ENCODE results near the gene KRT16. TPM values are rescaled to one million over a fixed set of nuclear protein-coding genes. Genes with fewer than 3 reads are reported as not detected.

KRT16 gene
- total and polyA plus RNA-seq, 2 donors (not counting 3 experiments of a cell fraction or from before 2014, with no cell fraction given) = not detected

GRCh38 chr17:41618341-41619035, 5.9 kb upstream of the KRT16 start:
- Histone ChIP-seq H3K9me3 (replicated peaks; ENCODE audit: control insufficient read depth, insufficient read depth, low read length) (no peaks in the 10 kb centered on the region), H3K4me1 (ENCODE audit: control insufficient read depth, extremely low read depth, insufficient read depth, low read length) (no peaks in the 10 kb centered on the region), H4K20me1 (replicated peaks; ENCODE audit: control insufficient read depth, extremely low read depth, insufficient read depth, low read length) (no peaks in the 10 kb centered on the region), H3K4me3 (replicated peaks in 1 of 3; ENCODE audit: insufficient read depth in 1 of 3, low read depth in 1 of 3, low read length in 3 of 3) (no peak overlapping the region), H3K27me3 (ENCODE audit: control insufficient read depth in 2 of 2, insufficient read depth in 2 of 2, low read length in 2 of 2) (no peaks in the 10 kb centered on the region), H3K27ac (ENCODE audit: insufficient read depth, low read depth, low read length) (no peak overlapping the region), H2AFZ (ENCODE audit: low read depth, low read length) (no peak overlapping the region), H3K4me2 (ENCODE audit: insufficient read depth, low read length) (no peak overlapping the region), H3K9ac (replicated peaks; ENCODE audit: extremely low read depth, insufficient read depth, low read length) (no peak overlapping the region), H3K79me2 (ENCODE audit: control insufficient read depth, insufficient read depth, low read length) (no peaks in the 10 kb centered on the region), H3K36me3 (ENCODE audit: control insufficient read depth in 2 of 2, extremely low read depth in 1 of 2, insufficient read depth in 2 of 2, low read length in 2 of 2) (no peaks in the 10 kb centered on the region), H3K9me1 (replicated peaks; ENCODE audit: control insufficient read depth, extremely low read depth, insufficient read depth, low read length) (no peaks in the 10 kb centered on the region)
- intact Hi-C loops (cut with micrococcal nuclease) (no loop called here), dilution Hi-C loops (cut with MboI; ENCODE audit: extremely low pct_ligation_motif_present, low sequenced_read_pairs) (no loop called here)
- ChIA-PET CTCF (interaction anchor here (1.2 kb wide), 1 partner anchor 44 kb away, joined by 3 read pairs; no protein-coding TSS in a partner anchor), POLR2A (no interaction called here)
- FAIRE-seq (no peak), DNase-seq (ENCODE audit: low read depth, low spot score) (no peak)
- BruUV-seq (replicated peaks) = no TSS peak
- TF ChIP-seq MYC (IDR thresholded peaks at IDR 0.05; ENCODE audit: low read depth, low read length) (no peak), MAX (IDR thresholded peaks at IDR 0.05; ENCODE audit: insufficient read depth, insufficient read length) (no peak)

- Histone ChIP-seq H3K79me2 (ENCODE audit: control insufficient read depth, insufficient read depth, low read length) (no peaks in the 10 kb centered on the region), H3K9me1 (replicated peaks; ENCODE audit: control insufficient read depth, extremely low read depth, insufficient read depth, low read length) (no peaks in the 10 kb centered on the region), H3K27ac (ENCODE audit: insufficient read depth, low read depth, low read length) (no peak overlapping the region), H3K4me1 (ENCODE audit: control insufficient read depth, extremely low read depth, insufficient read depth, low read length) (no peaks in the 10 kb centered on the region), H3K36me3 (ENCODE audit: control insufficient read depth in 2 of 2, extremely low read depth in 1 of 2, insufficient read depth in 2 of 2, low read length in 2 of 2) (no peaks in the 10 kb centered on the region), H2AFZ (ENCODE audit: low read depth, low read length) (no peak overlapping the region), H3K4me2 (ENCODE audit: insufficient read depth, low read length) (no peak overlapping the region), H3K4me3 (replicated peaks in 1 of 3; ENCODE audit: insufficient read depth in 1 of 3, low read depth in 1 of 3, low read length in 3 of 3) (no peak overlapping the region), H3K9ac (replicated peaks; ENCODE audit: extremely low read depth, insufficient read depth, low read length) (no peak overlapping the region), H4K20me1 (replicated peaks; ENCODE audit: control insufficient read depth, extremely low read depth, insufficient read depth, low read length) (no peaks in the 10 kb centered on the region), H3K9me3 (replicated peaks; ENCODE audit: control insufficient read depth, insufficient read depth, low read length) (no peaks in the 10 kb centered on the region), H3K27me3 (ENCODE audit: control insufficient read depth in 2 of 2, insufficient read depth in 2 of 2, low read length in 2 of 2) (no peaks in the 10 kb centered on the region)
- intact Hi-C loops (cut with micrococcal nuclease) = no loop called here
- no peak for DNase-seq (ENCODE audit: low read depth, low spot score)
- POLR2A ChIA-PET = no interaction called here
- TF ChIP-seq POLR2AphosphoS5 (IDR thresholded peaks at IDR 0.05; ENCODE audit: insufficient read depth, low read depth, low read length) (no peak), MYC (IDR thresholded peaks at IDR 0.05; ENCODE audit: low read depth, low read length) (no peak), POLR2A (IDR thresholded peaks at IDR 0.05; ENCODE audit: low read depth, low read length) (no peak), FOS (IDR thresholded peaks at IDR 0.05; ENCODE audit: borderline replicate concordance, insufficient read depth, low read length) (no peak), JUN (IDR thresholded peaks at IDR 0.05; ENCODE audit: borderline replicate concordance, insufficient read depth, insufficient read length, low read depth) (no peak), MAX (IDR thresholded peaks at IDR 0.05; ENCODE audit: insufficient read depth, insufficient read length) (no peak), CTCF (IDR thresholded peaks at IDR 0.05; ENCODE audit: extremely low read depth in 1 of 2, insufficient read depth in 1 of 2, low read depth in 1 of 2, low read length in 2 of 2) (no peak), EZH2 (IDR thresholded peaks at IDR 0.05; ENCODE audit: borderline replicate concordance, low read depth, low read length, severe bottlenecking) (no peak), GATA2 (IDR thresholded peaks at IDR 0.05; ENCODE audit: insufficient read depth, insufficient read length, low read depth, low read length) (no peak)
- CTCF ChIA-PET = no interaction called here
- BruUV-seq (replicated peaks) = no TSS peak
- dilution Hi-C loops (cut with MboI; ENCODE audit: extremely low pct_ligation_motif_present, low sequenced_read_pairs) = no loop called here
- FAIRE-seq = no peak
These were observed 5.1 kb upstream of the KRT16 start for GRCh38 chr17:41617698-41618097.
